Kidney epithelial cell (primary cell): ENCODE measurements around the gene AGA. TPM values are rescaled to one million over a fixed set of nuclear protein-coding genes. Genes with fewer than 3 reads are reported as not detected.

ENCODE experiments used
- DNase-seq: peaks from one replicate; pipeline ENCODE4 v3.0.0-alpha.2; 2010; ENCODE audit warnings: low read depth
- H3K27me3 ChIP-seq: 2 replicates; pipeline ENCODE4 v1.6.0; 2011; ENCODE audit warnings: low read length; ENCODE audit not compliant: control insufficient read depth, insufficient read depth
- H3K36me3 ChIP-seq: 2 replicates; pipeline ENCODE4 v1.5.1; 2011; ENCODE audit warnings: low read length; ENCODE audit not compliant: control insufficient read depth, insufficient read depth
- H3K4me3 ChIP-seq: 2 replicates; pipeline ENCODE4 v1.5.1; 2011; ENCODE audit warnings: low read depth, mild to moderate bottlenecking, control low read depth, low read length
- CTCF ChIP-seq: IDR thresholded peaks from 2 replicates; pipeline ENCODE4 v1.5.1; 2011; ENCODE audit warnings: mild to moderate bottlenecking, moderate library complexity, low read length, control low read depth, inconsistent platforms; ENCODE audit not compliant: insufficient read depth, poor library complexity, severe bottlenecking
- total RNA-seq: library from RNA; depleted of rRNA; stranded (reverse); fragments of >200 nt; gene quantifications from 2 replicates; pipeline ENCODE4 v1.2.3, GENCODE V29; 2015

The AGA gene
- total RNA-seq, 1 donor from 2014 or later = 12.7 TPM

- TF ChIP-seq CTCF = no peak
- Histone ChIP-seq H3K27me3 (no peaks in the 10 kb centered on the region), H3K36me3 (no peaks in the 10 kb centered on the region), H3K4me3 (no peak overlapping the region)
- DNase-seq = no peak
These were observed 42.2 kb downstream of the AGA start for GRCh38 chr4:177400030-177400429.

- Histone ChIP-seq H3K36me3 (no peaks in the 10 kb centered on the region), H3K4me3 (no peak overlapping the region), H3K27me3 (no peaks in the 10 kb centered on the region)
- no peak for DNase-seq
- no peak for TF ChIP-seq CTCF
These were observed 45.9 kb downstream of the AGA start for GRCh38 chr4:177396352-177396751.

GRCh38 chr4:177393236-177393635 lies 49.0 kb downstream of the AGA start:
- DNase-seq = no peak
- Histone ChIP-seq H3K4me3 (no peak overlapping the region), H3K36me3 (no peaks in the 10 kb centered on the region), H3K27me3 (no peaks in the 10 kb centered on the region)
- TF ChIP-seq CTCF = no peak

- DNase-seq = no peak
- no peak overlapping the region for H3K4me3 ChIP-seq
- no peak for TF ChIP-seq CTCF
- H3K27me3 ChIP-seq = no peaks in the 10 kb centered on the region
- no peaks in the 10 kb centered on the region for H3K36me3 ChIP-seq
These were observed 50.3 kb downstream of the AGA start for GRCh38 chr4:177391953-177392352.

GRCh38 chr4:177391287-177391686 lies 51.0 kb downstream of the AGA start:
- H3K4me3 ChIP-seq = no peak overlapping the region
- H3K36me3 ChIP-seq = no peaks in the 10 kb centered on the region
- no peak for DNase-seq
- TF ChIP-seq CTCF = no peak
- H3K27me3 ChIP-seq = no peaks in the 10 kb centered on the region

- no peak overlapping the region for H3K4me3 ChIP-seq
- no peaks in the 10 kb centered on the region for H3K27me3 ChIP-seq
- no peak for TF ChIP-seq CTCF
- no peak for DNase-seq
- H3K36me3 ChIP-seq = no peaks in the 10 kb centered on the region
These were observed 55.9 kb downstream of the AGA start for GRCh38 chr4:177386278-177386815.
